Left lung (tissue), 10 donors: ENCODE measurements around the gene COA8. TPM values are rescaled to one million over a fixed set of nuclear protein-coding genes. Genes with fewer than 3 reads are reported as not detected.

Experiments used
- ATAC-seq: fragments of 200-7000 bp; cut with Tn5 transposase; one replicate; pipeline ENCODE4 v1.9.1; 2020; ENCODE audit warnings: moderate library complexity
- DNase-seq, 4 donors: peaks; one replicate each; pipeline ENCODE4 v3.0.0-alpha.2; 2013 to 2020
- H3K27ac ChIP-seq, 2 donors: fragments of 200-600 bp; sonication (generic) in 1 of 2; one replicate each; pipeline versions ENCODE4 v1.5.0 to v1.8.0; 2020 to 2021
- H3K27me3 ChIP-seq, 2 donors: fragments of 200-600 bp; sonication (generic) in 1 of 2; one replicate each; pipeline versions ENCODE4 v1.5.0 to v1.8.0; 2020 to 2021
- H3K36me3 ChIP-seq, 2 donors: fragments of 200-600 bp; sonication (generic) in 1 of 2; one replicate each; pipeline versions ENCODE4 v1.5.0 to v1.8.0; 2020 to 2021
- H3K4me1 ChIP-seq, 2 donors: fragments of 200-600 bp; one replicate each; pipeline ENCODE4 v1.8.0; 2021
- H3K4me3 ChIP-seq, 2 donors: fragments of 200-600 bp; sonication (generic) in 1 of 2; one replicate each; pipeline versions ENCODE4 v1.5.0 to v1.8.0; 2020 to 2021; ENCODE audit warnings: mild to moderate bottlenecking in 1 of 2
- H3K9me3 ChIP-seq, 2 donors: fragments of 200-600 bp; sonication (generic) in 1 of 2; one replicate each; pipeline versions ENCODE4 v1.5.0 to v1.8.0; 2020 to 2021
- CTCF ChIP-seq, 2 donors: fragments of 200-600 bp; sonication (generic) in 1 of 2; IDR thresholded peaks; one replicate each; pipeline versions ENCODE4 v1.5.0 to v1.8.0; 2021; ENCODE audit warnings: antibody characterized with exemption in 2 of 2
- intact Hi-C, 2 donors: fragments of 100-400 bp; cut with DNase I; formaldehyde crosslinking; loops; one replicate each; pipeline versions ENCODE4 v1.11.2 to v1.14.2; 2022
- polyA plus RNA-seq, 6 donors: library from polyadenylated mRNA; unstranded; fragments of 120-200 nt; gene quantifications; one replicate each; pipeline ENCODE4 v1.2.1, GENCODE V29; 2013; ENCODE audit not compliant: insufficient read length in 6 of 6
- total RNA-seq, 2 donors: library from RNA; stranded (reverse); fragmentation: NEBNext Ultra II Directional; extraction: Animal tissue kit (Norgen Biotek cat#: 25700); gene quantifications; one replicate each; pipeline ENCODE4 v1.2.1, GENCODE V29; 2021
- donor health status: DM: no; HTN: yes; CAD: no.
- donor health status: DM: no; HTN: no; CAD: no.

Gene COA8
- total and polyA plus RNA-seq, 8 donors, result 33.2 to 41.7 (median 37.8) TPM

- Histone ChIP-seq H3K27me3 (no peaks in the 10 kb centered on the region), H3K4me1 (peaks cover 34 to 55% of the 10 kb centered on the region in 2 donors), H3K9me3 (no peaks in the 10 kb centered on the region), H3K27ac (peak overlapping the region; percentile 67 to 78), H3K4me3 (no peak overlapping the region), H3K36me3 (no peaks in the 10 kb centered on the region)
- ATAC-seq (no peak), DNase-seq (no peak)
- TF ChIP-seq CTCF (IDR thresholded peaks at IDR 0.05), result no peak
- intact Hi-C loops, result no loop called here
These were observed 62.8 kb downstream of the COA8 start for GRCh38 chr14:103625356-103626095.

- Histone ChIP-seq H3K27ac (peak overlapping the region in 1 of 2 donors; percentile 78), H3K4me3 (no peak overlapping the region), H3K36me3 (no peaks in the 10 kb centered on the region), H3K27me3 (no peaks in the 10 kb centered on the region), H3K9me3 (no peaks in the 10 kb centered on the region), H3K4me1 (peaks cover 37 to 63% of the 10 kb centered on the region in 2 donors)
- DNase-seq (no peak), ATAC-seq (no peak)
- TF ChIP-seq CTCF (IDR thresholded peaks at IDR 0.05), result no peak
- intact Hi-C loops, result no loop called here
These were observed 63.5 kb downstream of the COA8 start for GRCh38 chr14:103626146-103626850.

GRCh38 chr14:103627073-103628025 lies 64.6 kb downstream of the COA8 start:
- no peak for TF ChIP-seq CTCF (IDR thresholded peaks at IDR 0.05)
- intact Hi-C loops, result no loop called here
- peaks cover 37 to 73% of the 10 kb centered on the region in 2 donors for H3K4me1 ChIP-seq
- no peaks in the 10 kb centered on the region for H3K27me3 ChIP-seq
- ATAC-seq (no peak), DNase-seq (no peak)
- H3K36me3 ChIP-seq, result peaks cover 0 to 10% of the 10 kb centered on the region in 2 donors
- H3K27ac ChIP-seq, result peak overlapping the region; percentile 94 to 98
- no peaks in the 10 kb centered on the region for H3K9me3 ChIP-seq
- no peak overlapping the region for H3K4me3 ChIP-seq

GRCh38 chr14:103628221-103628683 lies 65.5 kb downstream of the COA8 start:
- H3K4me1 ChIP-seq, result peaks cover 37 to 79% of the 10 kb centered on the region in 2 donors
- no peaks in the 10 kb centered on the region for H3K9me3 ChIP-seq
- intact Hi-C loops, result no loop called here

More at GRCh38 chr14:103628221-103628683, 65.5 kb downstream of the COA8 start:
- no peak for TF ChIP-seq CTCF (IDR thresholded peaks at IDR 0.05)
- H3K27me3 ChIP-seq, result no peaks in the 10 kb centered on the region
- peak overlapping the region; percentile 87 to 100 for H3K4me3 ChIP-seq
- DNase-seq (peak; percentile 36 to 95 (median 71)), ATAC-seq (peak; percentile 65)
- H3K27ac ChIP-seq, result peak overlapping the region; percentile 94 to 98
- H3K36me3 ChIP-seq, result peaks cover 0 to 12% of the 10 kb centered on the region in 2 donors
